ENCODE measurements around the gene ZFPM1.
"Not testable (repeated sequence)": the region's sequence is repeated elsewhere in the genome, so short reads cannot be mapped to it uniquely, and the experiment has no call there.

Gene ZFPM1

GRCh38 chr16:88453217-88453531, at the start of gene ZFPM1:
ZFPM1 (plus strand) TSS chr16:88453280; CDS start chr16:88453639, 359 bp downstream.
- DNase-seq, result no peak

GRCh38 chr16:88403794-88404581, 49.1 kb upstream of the ZFPM1 start:
- no peak for DNase-seq

DNA sequence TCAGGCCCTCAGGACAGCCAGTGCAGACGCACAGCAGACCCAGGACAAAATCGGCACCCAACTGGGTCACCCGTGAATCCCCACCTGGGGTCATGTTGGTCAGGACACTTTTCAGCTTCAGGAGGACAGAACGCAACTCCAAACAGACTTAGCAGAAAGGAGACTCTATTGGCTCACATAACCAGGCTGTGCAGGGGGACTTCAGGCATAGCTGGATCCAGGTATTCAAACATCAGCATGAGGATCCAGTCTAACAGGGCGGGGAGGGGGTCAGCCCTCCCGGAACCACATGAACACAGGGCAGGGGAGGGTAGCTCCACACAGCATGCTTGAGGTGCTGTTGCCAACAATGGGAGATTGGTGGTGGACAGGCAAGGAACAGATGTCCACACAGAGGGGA, 48.3 kb upstream of the ZFPM1 start:
- no peak for DNase-seq

DNA sequence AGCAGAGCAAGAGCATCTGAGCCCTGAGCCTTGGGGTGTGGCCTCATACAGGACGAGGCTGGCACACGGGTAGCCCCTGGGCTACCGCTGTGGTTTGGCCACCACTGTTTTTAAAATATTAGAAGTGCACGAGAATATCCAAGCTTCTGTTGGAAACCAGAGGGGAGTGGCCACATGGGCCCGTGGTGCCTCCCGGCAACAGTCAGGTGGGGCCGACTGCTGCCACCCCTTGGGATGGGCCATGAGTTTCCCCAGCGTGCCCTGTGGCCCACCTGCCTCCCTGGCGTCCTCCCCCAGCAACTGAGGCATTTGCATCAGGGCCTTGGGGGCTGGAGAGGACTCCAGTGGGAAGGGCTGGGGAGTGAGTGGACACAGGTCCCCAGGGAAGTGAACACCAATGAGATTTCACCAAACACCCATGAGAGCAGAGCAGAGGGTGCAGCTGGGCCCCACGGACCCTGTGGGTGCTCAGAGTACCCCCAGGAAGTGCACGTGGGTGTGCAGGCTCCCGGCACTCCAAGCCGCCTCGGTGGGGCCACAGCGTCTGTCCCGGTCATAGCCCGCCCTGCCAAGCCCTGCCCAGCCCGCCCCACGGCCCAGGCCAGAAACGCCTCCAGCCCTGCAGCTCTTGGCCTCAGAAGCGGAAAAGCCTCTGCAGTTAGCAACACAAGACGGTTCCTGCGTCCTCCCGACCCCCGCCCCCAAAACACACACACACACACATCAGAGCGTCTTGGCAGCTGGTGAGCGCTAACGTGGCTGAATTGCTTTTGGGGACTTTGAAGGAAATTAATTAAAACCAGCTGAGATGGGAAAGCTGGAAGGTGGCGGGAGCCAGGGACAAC, 47.6 kb upstream of the ZFPM1 start:
- no peak for DNase-seq

GRCh38 chr16:88406096-88407041, 46.7 kb upstream of the ZFPM1 start:
- DNase-seq, result no peak

- DNase-seq, result no peak
Observed at GRCh38 chr16:88407042-88407420, 46.0 kb upstream of the ZFPM1 start.

- DNase-seq, result no peak
Observed at GRCh38 chr16:88407807-88408206, 45.3 kb upstream of the ZFPM1 start.

GRCh38 chr16:88408561-88409142, 44.4 kb upstream of the ZFPM1 start:
- DNase-seq, result no peak

DNA sequence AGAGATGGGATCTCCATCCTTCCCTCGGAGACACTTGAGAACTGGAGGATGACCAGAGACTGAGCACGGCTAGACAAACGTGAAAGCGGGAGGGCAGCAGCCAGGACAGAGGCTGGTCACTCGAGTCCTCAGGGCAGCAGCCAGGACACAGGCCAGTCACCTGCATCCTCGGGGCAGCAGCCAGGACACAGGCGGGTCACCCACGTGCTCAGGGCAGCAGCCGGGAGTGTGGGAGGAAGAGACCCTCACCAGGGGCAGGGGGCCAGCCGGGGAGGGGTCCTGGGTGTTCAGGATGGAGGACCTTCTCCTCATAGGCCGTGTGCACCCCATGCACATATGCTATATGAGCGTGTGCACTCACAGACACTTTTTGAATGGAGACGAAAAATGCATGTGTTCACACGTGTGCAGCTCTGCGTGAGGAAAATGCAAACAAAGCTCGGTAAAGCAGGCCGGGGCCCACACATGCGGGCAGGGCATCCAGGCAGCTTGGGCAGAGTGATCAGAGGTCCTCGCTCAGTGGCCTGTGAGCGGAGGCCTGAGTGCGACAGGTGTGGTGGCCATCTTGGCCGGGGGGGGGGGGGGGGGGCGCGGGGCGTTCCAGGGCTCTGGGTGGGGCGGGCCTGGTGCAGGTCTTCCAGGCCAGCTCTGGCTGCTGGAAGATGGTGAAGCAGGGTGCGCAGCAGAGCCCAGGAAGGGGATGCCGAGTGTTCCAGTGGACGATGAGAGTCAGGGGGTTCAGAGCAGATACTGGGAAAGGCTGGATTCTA, 43.6 kb upstream of the ZFPM1 start:
- DNase-seq, result no peak

- not testable (repeated sequence) for DNase-seq
Observed at GRCh38 chr16:88410297-88410968, 42.6 kb upstream of the ZFPM1 start.

- DNase-seq, result no peak
Observed at GRCh38 chr16:88411951-88412576, 41.0 kb upstream of the ZFPM1 start.

DNA sequence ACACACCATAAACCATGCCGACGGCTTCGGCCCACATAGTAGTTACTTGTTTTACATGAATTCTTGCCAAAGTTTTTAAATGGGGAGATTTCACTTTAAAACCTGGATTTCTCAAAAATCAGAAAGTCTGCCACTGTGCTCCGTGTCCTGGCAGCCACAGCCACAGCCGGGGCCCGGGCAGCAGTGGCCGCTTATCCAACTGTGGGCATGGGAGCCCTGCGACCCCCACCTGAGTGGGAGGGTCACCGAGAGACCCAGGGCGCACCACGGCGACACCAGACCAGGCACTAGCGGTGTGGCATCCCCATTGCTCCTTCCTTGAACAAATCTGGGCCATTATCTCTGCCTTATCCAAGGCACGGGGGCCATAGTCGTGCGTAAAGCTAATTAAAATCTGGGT, 40.3 kb upstream of the ZFPM1 start:
- DNase-seq, result no peak

GRCh38 chr16:88413231-88413630, 39.8 kb upstream of the ZFPM1 start:
- no peak for DNase-seq

- DNase-seq, result no peak
Observed at GRCh38 chr16:88413631-88414030, 39.4 kb upstream of the ZFPM1 start.

- DNase-seq, result no peak
Observed at GRCh38 chr16:88414521-88415380, 38.3 kb upstream of the ZFPM1 start.

- no peak for DNase-seq
Observed at GRCh38 chr16:88415381-88415705, 37.7 kb upstream of the ZFPM1 start.

- no peak for DNase-seq
Observed at GRCh38 chr16:88415713-88416323, 37.3 kb upstream of the ZFPM1 start.

- DNase-seq, result no peak
Observed at GRCh38 chr16:88416686-88417085, 36.4 kb upstream of the ZFPM1 start.

- DNase-seq, result no peak
Observed at GRCh38 chr16:88417684-88418476, 35.2 kb upstream of the ZFPM1 start.

All from cortex of kidney (tissue), 1 donor.